ENCODE results near the gene FAM20B. TPM values are rescaled to one million over a fixed set of nuclear protein-coding genes. Genes with fewer than 3 reads are reported as not detected.

FAM20B gene
- total and polyA plus RNA-seq, 2 of the 8 experiments (the other 6 are each of a cell fraction or from before 2014, with no cell fraction given): 8.3 to 36.6 TPM

GRCh38 chr1:179042700-179043099, 17.0 kb downstream of the FAM20B start (continued):
- no peak for TF ChIP-seq ASH2L (IDR thresholded peaks at IDR 0.05; ENCODE audit: low read length)
